GM10248 (cell line): ENCODE results near the gene UMOD.
"Not testable (repeated sequence)": the region's sequence is repeated elsewhere in the genome, so short reads cannot be mapped to it uniquely, and the experiment has no call there.

Source experiments
- CTCF ChIA-PET: fragments of 300-600 bp; sonication (Branson Sonifier 250); formaldehyde crosslinking; extraction: SDS; loops from one replicate; lab custom pipeline; 2021; ENCODE audit warnings: antibody characterized with exemption; lab: Yijun Ruan, JAX
- POLR2A ChIA-PET: fragments of 350-650 bp; sonication (Branson Sonifier 250); formaldehyde crosslinking; extraction: SDS; loops from one replicate; lab custom pipeline; 2020; ENCODE audit warnings: antibody characterized with exemption; lab: Yijun Ruan, JAX
- DNase-seq: peaks from one replicate; pipeline ENCODE4 v3.0.0; 2012; ENCODE audit errors: extremely low spot score
- TF ChIP-seq, protein P1 (sequence below): IDR thresholded peaks from 2 replicates; pipeline ENCODE4 v1.5.1; 2012; ENCODE audit warnings: mild to moderate bottlenecking, low read depth; ENCODE audit errors: extremely low read depth, missing control alignments, control extremely low read depth

The UMOD gene

DNA sequence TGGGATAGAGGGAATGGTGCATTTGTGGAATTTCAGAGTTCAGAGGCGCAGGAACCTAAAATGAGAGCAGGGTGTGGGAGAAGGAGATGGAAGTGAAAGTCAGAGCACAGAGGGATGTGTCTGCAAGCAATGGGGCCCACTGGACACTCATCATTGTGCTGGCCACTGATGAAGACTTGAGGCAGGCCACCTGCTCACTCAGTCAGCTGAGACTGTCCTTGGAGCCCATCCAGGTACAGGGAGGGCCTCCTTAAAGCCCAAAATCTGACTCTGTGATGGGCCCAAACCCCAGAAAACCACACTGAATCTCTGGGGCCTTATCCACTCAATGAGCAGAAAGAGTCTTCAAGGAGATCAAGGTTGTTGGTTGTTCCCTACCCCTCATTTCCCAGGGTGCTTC lies 30.8 kb downstream of the UMOD start:
- POLR2A ChIA-PET = no interaction called here
- TF ChIP-seq, protein P1, sequence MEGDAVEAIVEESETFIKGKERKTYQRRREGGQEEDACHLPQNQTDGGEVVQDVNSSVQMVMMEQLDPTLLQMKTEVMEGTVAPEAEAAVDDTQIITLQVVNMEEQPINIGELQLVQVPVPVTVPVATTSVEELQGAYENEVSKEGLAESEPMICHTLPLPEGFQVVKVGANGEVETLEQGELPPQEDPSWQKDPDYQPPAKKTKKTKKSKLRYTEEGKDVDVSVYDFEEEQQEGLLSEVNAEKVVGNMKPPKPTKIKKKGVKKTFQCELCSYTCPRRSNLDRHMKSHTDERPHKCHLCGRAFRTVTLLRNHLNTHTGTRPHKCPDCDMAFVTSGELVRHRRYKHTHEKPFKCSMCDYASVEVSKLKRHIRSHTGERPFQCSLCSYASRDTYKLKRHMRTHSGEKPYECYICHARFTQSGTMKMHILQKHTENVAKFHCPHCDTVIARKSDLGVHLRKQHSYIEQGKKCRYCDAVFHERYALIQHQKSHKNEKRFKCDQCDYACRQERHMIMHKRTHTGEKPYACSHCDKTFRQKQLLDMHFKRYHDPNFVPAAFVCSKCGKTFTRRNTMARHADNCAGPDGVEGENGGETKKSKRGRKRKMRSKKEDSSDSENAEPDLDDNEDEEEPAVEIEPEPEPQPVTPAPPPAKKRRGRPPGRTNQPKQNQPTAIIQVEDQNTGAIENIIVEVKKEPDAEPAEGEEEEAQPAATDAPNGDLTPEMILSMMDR = no peak
- CTCF ChIA-PET = no interaction called here
- no peak for DNase-seq

DNA sequence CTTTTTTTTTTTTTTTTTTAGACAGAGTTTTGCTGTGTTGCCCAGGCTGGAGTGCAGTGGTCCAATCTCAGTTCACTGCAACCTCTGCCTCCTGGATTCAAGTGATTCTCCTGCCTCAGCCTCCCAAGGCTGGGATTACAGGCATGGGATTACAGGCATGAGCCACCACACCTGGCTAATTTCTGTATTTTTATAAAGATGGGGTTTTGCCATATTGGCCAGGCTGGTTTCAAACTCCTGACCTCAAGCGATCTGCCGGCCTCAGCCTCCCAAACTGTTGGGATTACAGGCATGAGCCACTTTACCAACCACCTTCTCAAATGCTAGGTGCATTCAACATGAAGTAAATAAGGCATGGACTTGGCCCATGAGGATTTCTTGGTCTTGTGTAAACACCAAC lies 31.5 kb downstream of the UMOD start:
- POLR2A ChIA-PET, DNase-seq: not testable (repeated sequence)
- CTCF ChIA-PET = interaction anchor here (2.2 kb wide), 1 partner anchor 20 kb away, joined by 6 read pairs; no protein-coding TSS in a partner anchor

DNA sequence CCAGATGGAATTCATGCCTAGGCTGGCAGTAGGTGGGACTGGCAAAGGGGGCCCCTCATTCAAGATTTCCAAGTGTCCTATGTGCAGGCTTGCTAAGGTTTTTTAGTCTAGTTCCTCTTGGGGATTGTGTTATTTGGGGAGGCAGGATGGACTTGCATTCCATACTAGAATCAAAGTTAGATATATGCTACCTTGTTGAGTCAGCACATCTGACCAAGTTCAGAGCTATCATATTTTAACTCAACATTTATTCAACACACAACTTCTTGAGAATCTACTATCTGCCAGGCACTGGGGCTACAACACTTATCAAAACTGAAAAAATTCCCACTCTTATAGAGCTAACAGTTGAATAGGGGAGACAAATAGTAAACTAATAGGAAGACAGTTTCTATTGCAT lies 31.9 kb downstream of the UMOD start:
- DNase-seq = no peak
- TF ChIP-seq, protein P1 = no peak
- ChIA-PET POLR2A (no interaction called here), CTCF (interaction anchor here (2.2 kb wide), 1 partner anchor 19 kb away, joined by 6 read pairs; no protein-coding TSS in a partner anchor)

DNA sequence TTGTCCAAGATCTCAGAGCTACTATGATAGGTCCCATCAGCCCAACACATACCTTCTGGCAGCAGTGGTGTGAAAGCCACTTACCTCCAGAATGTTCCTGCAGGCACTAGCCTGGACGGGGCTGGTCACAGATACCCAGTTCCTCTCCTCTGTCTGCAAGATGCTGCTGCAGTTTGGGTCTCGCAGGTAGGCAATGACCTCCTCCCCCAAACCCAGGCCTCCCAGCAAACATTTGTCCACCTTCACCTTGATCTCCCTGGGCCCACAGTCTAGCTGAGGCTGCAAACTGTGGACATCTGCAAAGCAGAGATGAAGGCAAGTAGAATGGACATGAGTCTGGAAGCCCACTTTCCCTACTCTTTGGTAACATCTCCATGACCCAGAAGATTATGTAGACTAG lies 32.3 kb downstream of the UMOD start:
- TF ChIP-seq, protein P1 = no peak
- ChIA-PET CTCF (interaction anchor here (1.0 to 2.2 kb wide), 2 partner anchors 8 to 19 kb away, joined by 4 to 6 read pairs; no protein-coding TSS in a partner anchor), POLR2A (no interaction called here)
- DNase-seq = no peak

DNA sequence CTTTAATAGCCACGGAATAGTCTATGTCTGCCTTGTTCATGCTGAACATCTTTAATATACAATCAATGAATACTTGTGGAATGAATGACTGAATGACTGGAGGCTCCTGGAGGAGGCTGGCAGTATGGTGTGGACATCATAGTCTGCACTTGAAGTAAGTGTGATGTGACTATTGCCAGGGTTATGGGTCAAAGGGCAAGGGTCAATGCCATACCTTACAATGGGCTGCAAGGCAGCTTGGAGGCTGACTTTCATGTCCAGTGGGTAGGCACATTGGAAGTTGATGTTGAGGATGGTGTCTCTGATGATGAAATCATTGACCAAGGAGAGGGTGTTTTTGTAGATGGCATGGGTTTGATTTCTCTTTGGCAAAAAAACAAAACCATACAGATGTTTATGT lies 33.1 kb downstream of the UMOD start:
- no peak for DNase-seq
- ChIA-PET CTCF (interaction anchor here (1.0 to 2.2 kb wide), 2 partner anchors 8 to 18 kb away, joined by 4 to 6 read pairs; no protein-coding TSS in a partner anchor), POLR2A (no interaction called here)
- TF ChIP-seq, protein P1 = no peak

DNA sequence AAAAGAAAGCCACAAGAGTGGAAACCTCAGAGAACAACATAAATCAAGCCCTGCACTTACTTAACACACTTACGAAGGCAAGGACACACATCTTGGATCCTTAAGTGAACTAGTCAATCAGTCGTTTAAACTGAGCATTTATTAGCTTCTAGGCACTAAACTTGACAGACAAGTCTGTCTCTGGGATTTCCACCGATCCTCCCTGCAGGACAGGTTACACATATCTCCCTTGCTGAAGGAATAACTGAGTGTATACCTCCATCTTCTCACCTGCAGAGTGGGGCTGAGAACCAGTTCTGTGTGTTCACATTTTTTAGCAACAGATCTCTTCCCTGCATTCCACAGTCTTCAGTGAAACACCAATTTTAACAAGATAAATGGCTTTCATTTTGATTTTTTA lies 34.1 kb downstream of the UMOD start:
- POLR2A ChIA-PET = no interaction called here
- no peak for DNase-seq
- TF ChIP-seq, protein P1 = no peak
- CTCF ChIA-PET = no interaction called here

DNA sequence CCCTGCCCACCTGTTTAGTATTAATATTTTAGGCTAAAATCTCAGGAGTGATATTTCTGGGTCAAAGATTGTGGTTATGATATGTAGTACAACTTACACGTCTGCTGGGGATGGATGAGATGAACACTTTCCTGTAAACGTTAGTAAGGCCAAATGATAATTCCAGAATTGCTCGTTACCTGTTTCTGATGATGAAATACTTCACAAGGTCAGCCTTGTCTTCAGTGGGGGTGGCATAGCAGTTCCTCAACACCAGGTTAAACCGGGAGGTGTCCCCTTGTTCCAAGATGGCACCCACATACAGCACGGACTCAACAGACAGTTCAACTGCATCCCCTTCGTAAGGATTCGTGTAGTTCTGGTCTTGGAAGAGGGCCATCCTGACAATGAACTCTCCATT lies 34.5 kb downstream of the UMOD start:
- CTCF ChIA-PET = interaction anchor here (1.0 kb wide), 1 partner anchor 18 kb away, joined by 8 read pairs; no protein-coding TSS in a partner anchor
- no peak for DNase-seq
- TF ChIP-seq, protein P1 = no peak
- POLR2A ChIA-PET = no interaction called here
